Tibial nerve (tissue), 4 donors: ENCODE results near the gene SPDYC. TPM values are rescaled to one million over a fixed set of nuclear protein-coding genes. Genes with fewer than 3 reads are reported as not detected.

Source experiments
- DNase-seq, 2 donors: peaks; one replicate each; pipeline ENCODE4 v3.0.0-alpha.2; 2019; ENCODE audit warnings: low spot score in 2 of 2
- H3K27ac ChIP-seq, 4 donors: fragments of 200-600 bp; sonication (generic) in 3 of 4; one replicate each; pipeline ENCODE4 v1.5.1; 2017 to 2019; ENCODE audit warnings: mild to moderate bottlenecking in 1 of 4
- H3K27me3 ChIP-seq, 2 donors: fragments of 200-600 bp; sonication (generic) in 1 of 2; one replicate each; pipeline versions ENCODE4 v1.5.1 to v1.6.0; 2017 to 2019
- H3K36me3 ChIP-seq, 3 donors: fragments of 200-600 bp; sonication (generic); one replicate each; pipeline ENCODE4 v1.5.1; 2018 to 2019
- H3K4me1 ChIP-seq, 4 donors: fragments of 200-600 bp; sonication (generic) in 3 of 4; one replicate each; pipeline ENCODE4 v1.5.1; 2017 to 2019
- H3K4me3 ChIP-seq, 4 donors: fragments of 200-600 bp; sonication (generic) in 3 of 4; one replicate each; pipeline ENCODE4 v1.5.1; 2017 to 2019; ENCODE audit warnings: mild to moderate bottlenecking in 1 of 4, moderate library complexity in 1 of 4
- H3K9me3 ChIP-seq, 4 donors: fragments of 200-600 bp; sonication (generic) in 3 of 4; one replicate each; pipeline ENCODE4 v1.5.1; 2017 to 2019
- CTCF ChIP-seq, 5 experiments: fragments of 200-600 bp in 3 of 5; fragments of 450-650 bp in 2 of 5; sonication (generic) in 3 of 5; IDR thresholded peaks; one replicate each; pipeline ENCODE4 v1.5.1; 2016 to 2019; ENCODE audit warnings: antibody characterized with exemption in 5 of 5, mild to moderate bottlenecking in 3 of 5, moderate library complexity in 2 of 5
- EP300 ChIP-seq, 2 donors: sonication (generic); formaldehyde crosslinking; IDR thresholded peaks; one replicate each; pipeline ENCODE4 v1.6.1; 2017; ENCODE audit warnings: antibody characterized with exemption in 2 of 2, mild to moderate bottlenecking in 1 of 2
- POLR2A ChIP-seq, 2 donors: fragments of 450-650 bp; IDR thresholded peaks; one replicate each; pipeline ENCODE4 v1.6.1; 2017; ENCODE audit warnings: antibody characterized with exemption in 2 of 2, mild to moderate bottlenecking in 2 of 2, moderate library complexity in 2 of 2
- WGBS, 2 donors: methylation state at CpG; one replicate each; pipeline ENCODE4 v1.1.5; 2018; 5-methylcytosine and 5-hydroxymethylcytosine counted together
- total RNA-seq, 4 donors: library from RNA; depleted of rRNA; stranded (reverse); fragments of >200 nt; gene quantifications; one replicate each; pipeline ENCODE4 v1.1.0, GENCODE V29; 2016

Gene SPDYC
- total RNA-seq, 4 donors from 2014 or later = not detected

DNA sequence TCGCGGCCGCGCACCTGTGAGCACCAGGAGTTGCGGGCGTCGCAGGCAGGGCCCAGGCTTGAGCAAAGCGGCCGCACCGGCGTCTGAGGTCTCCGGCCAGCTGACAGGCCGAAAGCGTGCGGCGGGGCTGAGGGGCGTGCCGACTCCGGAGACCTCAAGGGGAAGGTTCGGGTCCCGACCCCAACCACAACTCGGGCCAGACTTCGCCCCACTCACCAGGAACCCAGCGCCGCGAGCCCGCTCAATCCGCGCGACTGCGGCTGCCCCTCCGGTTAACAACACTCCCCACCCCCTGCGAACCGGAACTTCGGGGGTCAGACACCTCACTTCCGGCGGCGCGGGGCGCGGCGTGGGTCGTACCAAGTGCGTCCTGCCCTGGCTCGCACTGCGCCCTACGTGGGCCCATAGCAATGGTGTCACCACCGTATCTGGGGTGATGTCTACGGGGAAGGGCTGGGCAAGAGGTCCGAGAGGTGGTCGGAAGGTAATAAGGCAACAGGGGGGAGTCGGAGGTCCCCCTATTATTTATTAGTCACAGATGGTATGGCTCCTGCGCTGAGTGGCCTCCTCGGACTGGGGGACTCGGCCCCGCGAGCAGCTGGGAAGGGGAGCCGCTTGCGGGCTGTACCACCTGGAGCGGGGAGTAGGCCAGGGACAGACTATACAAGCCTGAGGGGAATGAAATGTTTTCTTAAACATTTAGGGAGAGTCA, 35.6 kb upstream of the SPDYC start, which contains the start of gene SYVN1:
Gene SYVN1, minus strand, starts transcription at position 280 of the 712 bp plus-strand sequence. CDS start 918 bp downstream, outside the sequence.
- TF ChIP-seq POLR2A (IDR thresholded peaks at IDR 0.05) (peak; percentile 94), CTCF (IDR thresholded peaks at IDR 0.05) (peak in 2 of 5 experiments; percentile 39 to 58), EP300 (IDR thresholded peaks at IDR 0.05) (peak; percentile 81 to 99)
- Histone ChIP-seq H3K4me3 (peak within 1 kb of the TSS; percentile 69 to 94 (median 89)), H3K9me3 (no peaks in the 10 kb centered on the region), H3K27me3 (no peaks in the 10 kb centered on the region), H3K36me3 (peaks cover 0 to 37% (median 25%) of the 10 kb centered on the region in 3 donors), H3K4me1 (peaks cover 0 to 41% (median 20%) of the 10 kb centered on the region in 4 donors), H3K27ac (peak within 1 kb of the TSS; percentile 95 to 99 (median 96))
- peak; percentile 83 to 89 for DNase-seq
- WGBS, 2 donors = 1 to 2% methylated on average over 44 to 45 of the region's 60 CpGs

DNA sequence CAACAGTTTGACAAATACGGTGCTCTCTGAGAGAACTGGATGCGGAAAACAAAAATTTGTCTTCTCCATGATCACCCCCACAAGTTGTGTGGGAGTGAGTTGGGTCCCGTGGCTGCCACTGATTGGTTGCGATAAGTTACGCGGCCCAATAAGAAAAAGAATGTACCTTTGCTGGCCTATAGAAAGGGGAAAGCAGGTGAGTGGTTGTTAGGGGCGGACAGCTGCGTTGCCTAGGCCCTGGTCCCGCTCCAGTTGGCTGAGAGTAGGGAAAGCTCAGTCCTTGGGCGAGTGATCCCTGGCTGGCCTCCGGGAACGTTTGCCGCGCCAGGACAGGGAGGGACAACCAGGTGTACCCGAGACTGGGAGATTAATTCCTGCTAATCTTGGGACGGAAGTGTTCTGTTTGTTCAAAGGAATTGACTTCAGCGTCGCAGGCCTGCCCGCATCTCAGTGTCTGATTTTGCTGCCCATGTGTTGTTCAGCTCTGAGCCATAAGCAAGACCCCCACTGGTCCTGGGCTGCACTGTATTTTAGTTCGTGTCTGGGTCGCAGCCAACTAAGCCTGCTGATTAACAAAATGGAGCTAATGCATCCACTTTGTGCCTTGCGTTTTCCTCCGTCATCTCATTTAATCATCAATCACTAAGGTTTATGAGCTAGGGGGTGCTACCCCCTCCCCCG, 34.9 kb upstream of the SPDYC start:
- Histone ChIP-seq H3K36me3 (peaks cover 0 to 30% (median 18%) of the 10 kb centered on the region in 3 donors), H3K9me3 (no peaks in the 10 kb centered on the region), H3K4me3 (peak overlapping the region; percentile 69 to 94 (median 89)), H3K27ac (peak overlapping the region; percentile 95 to 99 (median 96)), H3K4me1 (peaks cover 0 to 41% (median 20%) of the 10 kb centered on the region in 4 donors), H3K27me3 (no peaks in the 10 kb centered on the region)
- TF ChIP-seq EP300 (IDR thresholded peaks at IDR 0.05) = no peak
- TF ChIP-seq CTCF (IDR thresholded peaks at IDR 0.05) = no peak
- no peak for TF ChIP-seq POLR2A (IDR thresholded peaks at IDR 0.05)
- WGBS, 2 donors = 2% methylated on average over 24 of the region's 24 CpGs
- DNase-seq = peak; percentile 77 to 89

DNA sequence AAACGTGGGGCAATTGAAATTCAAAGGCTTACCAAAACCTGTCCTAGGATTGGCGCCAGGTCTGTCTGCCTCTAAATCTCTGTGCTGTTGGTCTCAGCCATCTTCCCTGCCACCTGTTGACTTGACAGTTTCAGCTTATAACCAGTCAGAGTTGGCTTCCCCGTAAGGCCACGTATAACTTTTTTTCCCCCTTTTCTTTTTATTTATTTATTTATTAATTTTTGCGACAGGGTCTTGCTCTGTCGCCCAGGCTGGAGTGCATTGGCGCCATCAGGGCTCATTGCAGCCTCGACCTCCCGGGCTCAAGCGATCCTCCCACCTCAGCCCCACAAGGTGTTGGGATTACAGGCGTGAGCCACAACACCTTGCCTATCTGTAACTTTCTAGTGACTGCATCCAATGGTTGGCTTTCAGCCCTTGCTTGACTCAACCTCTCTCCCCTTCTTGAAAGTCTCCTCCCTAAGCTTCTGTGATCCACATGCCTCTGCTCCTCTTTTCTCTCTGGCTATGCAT, 34.3 kb upstream of the SPDYC start:
- Histone ChIP-seq H3K4me3 (peak overlapping the region; percentile 69 to 94 (median 89)), H3K4me1 (peaks cover 0 to 41% (median 20%) of the 10 kb centered on the region in 4 donors), H3K27me3 (no peaks in the 10 kb centered on the region), H3K27ac (peak overlapping the region; percentile 95 to 99 (median 96)), H3K9me3 (no peaks in the 10 kb centered on the region), H3K36me3 (peaks cover 0 to 24% (median 12%) of the 10 kb centered on the region in 3 donors)
- no peak for DNase-seq
- 59 to 60% methylated on average over 11 of the region's 11 CpGs for WGBS, 2 donors
- TF ChIP-seq EP300 (IDR thresholded peaks at IDR 0.05) = no peak
- no peak for TF ChIP-seq POLR2A (IDR thresholded peaks at IDR 0.05)
- TF ChIP-seq CTCF (IDR thresholded peaks at IDR 0.05) = no peak

- no peak overlapping the region for H3K27ac ChIP-seq
- 80 to 89% methylated on average over 15 of the region's 15 CpGs for WGBS, 2 donors
Observed at GRCh38 chr11:65136515-65137096, 33.4 kb upstream of the SPDYC start.

DNA sequence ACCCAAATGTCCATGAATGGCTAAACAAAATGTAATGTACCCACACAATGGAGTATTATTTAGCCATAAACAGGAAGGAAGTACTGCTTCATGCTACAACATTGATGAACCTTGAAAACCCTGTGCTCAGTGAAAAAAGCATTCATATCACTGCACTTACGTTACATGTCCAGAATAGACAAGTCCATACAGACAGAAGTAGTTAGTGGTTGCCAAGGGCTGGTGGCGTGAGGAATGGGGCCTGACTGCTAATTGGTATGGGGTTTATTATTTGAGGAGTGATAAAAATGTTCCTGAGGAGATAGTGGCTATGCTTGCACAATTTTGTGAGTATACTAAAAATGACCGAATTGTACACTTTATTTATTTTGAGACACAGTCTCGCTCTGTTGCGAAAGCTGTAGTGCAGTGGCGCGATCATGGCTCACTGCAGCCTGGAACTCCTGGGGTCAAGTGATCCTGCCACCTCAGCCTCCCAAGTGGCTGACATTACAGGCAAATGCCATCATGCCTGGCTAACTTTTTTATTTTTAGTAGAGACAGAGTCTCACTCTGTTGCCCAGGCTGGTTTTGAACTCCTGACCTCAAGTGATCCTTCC, 28.0 kb upstream of the SPDYC start:
- no peaks in the 10 kb centered on the region for H3K9me3 ChIP-seq
- no peaks in the 10 kb centered on the region for H3K36me3 ChIP-seq
- DNase-seq = no peak
- H3K27me3 ChIP-seq = no peaks in the 10 kb centered on the region
- 82% methylated on average over 7 of the region's 7 CpGs for WGBS, 2 donors
- no peak overlapping the region for H3K27ac ChIP-seq
- TF ChIP-seq EP300 (IDR thresholded peaks at IDR 0.05) = no peak
- TF ChIP-seq CTCF (IDR thresholded peaks at IDR 0.05) = no peak
- TF ChIP-seq POLR2A (IDR thresholded peaks at IDR 0.05) = no peak
- no peaks in the 10 kb centered on the region for H3K4me1 ChIP-seq
- H3K4me3 ChIP-seq = no peak overlapping the region

More at GRCh38 chr11:65136515-65137096, 33.4 kb upstream of the SPDYC start:
- DNase-seq = no peak
- no peak for TF ChIP-seq POLR2A (IDR thresholded peaks at IDR 0.05)
- no peaks in the 10 kb centered on the region for H3K9me3 ChIP-seq
- no peak overlapping the region for H3K4me3 ChIP-seq
- peaks cover 0 to 14% (median 5%) of the 10 kb centered on the region in 3 donors for H3K36me3 ChIP-seq
- peaks cover 0 to 35% (median 20%) of the 10 kb centered on the region in 4 donors for H3K4me1 ChIP-seq
- no peaks in the 10 kb centered on the region for H3K27me3 ChIP-seq
